Stimulated activated CD4-positive, alpha-beta T cell treated with anti-CD3 and anti-CD28 coated beads, Interleukin-15, amount 100 ng/mL, for 1 hour (primary cell): ENCODE data around the gene UNC5A.

ENCODE experiments used
- DNase-seq, 2 donors: peaks; one replicate each; pipeline ENCODE4 v3.0.0-alpha.2; 2020; ENCODE audit warnings: low read depth in 1 of 2, low spot score in 1 of 2

The UNC5A gene

GRCh38 chr5:176819476-176819875, 9.1 kb downstream of the UNC5A start:
- no peak for DNase-seq

GRCh38 chr5:176820937-176821336, 10.6 kb downstream of the UNC5A start:
- no peak for DNase-seq

- no peak for DNase-seq
These were observed 11.1 kb downstream of the UNC5A start for GRCh38 chr5:176821441-176821840.

GRCh38 chr5:176822041-176822792, 11.9 kb downstream of the UNC5A start:
- DNase-seq: no peak

GRCh38 chr5:176822793-176823481, 12.6 kb downstream of the UNC5A start:
- DNase-seq: no peak

- DNase-seq: no peak
These were observed 13.6 kb downstream of the UNC5A start for GRCh38 chr5:176823869-176824412.

- DNase-seq: no peak
These were observed 14.2 kb downstream of the UNC5A start for GRCh38 chr5:176824604-176825003.

GRCh38 chr5:176825234-176825633, 14.9 kb downstream of the UNC5A start:
- no peak for DNase-seq

GRCh38 chr5:176825957-176826356, 15.6 kb downstream of the UNC5A start:
- DNase-seq: no peak

GRCh38 chr5:176827736-176828414, 17.5 kb downstream of the UNC5A start:
- no peak for DNase-seq

- DNase-seq: no peak
These were observed 19.0 kb downstream of the UNC5A start for GRCh38 chr5:176829320-176829719.

- DNase-seq: no peak
These were observed 20.1 kb downstream of the UNC5A start for GRCh38 chr5:176830422-176830994.

- DNase-seq: no peak
These were observed 20.6 kb downstream of the UNC5A start for GRCh38 chr5:176830995-176831423.

GRCh38 chr5:176831425-176831824, 21.1 kb downstream of the UNC5A start:
- no peak for DNase-seq

- DNase-seq: no peak
These were observed 21.8 kb downstream of the UNC5A start for GRCh38 chr5:176832162-176832561.

- DNase-seq: no peak
These were observed 22.9 kb downstream of the UNC5A start for GRCh38 chr5:176833286-176833685.

GRCh38 chr5:176835918-176836317, 25.6 kb downstream of the UNC5A start:
- DNase-seq: no peak

- DNase-seq: no peak
These were observed 26.7 kb downstream of the UNC5A start for GRCh38 chr5:176836811-176837706.

- DNase-seq: peak; percentile 30 to 61
These were observed 27.4 kb downstream of the UNC5A start for GRCh38 chr5:176837707-176838115.

GRCh38 chr5:176843673-176844072, 33.3 kb downstream of the UNC5A start:
- DNase-seq: no peak
